ENCODE measurements around the gene REG4. TPM values are rescaled to one million over a fixed set of nuclear protein-coding genes. Genes with fewer than 3 reads are reported as not detected.
A peak's percentile ranks its signal among the peaks of the same experiment; 100 is the strongest.
"Not testable (repeated sequence)": the region's sequence is repeated elsewhere in the genome, so short reads cannot be mapped to it uniquely, and the experiment has no call there.

REG4 gene
- total RNA-seq, 1 donor from 2014 or later, result not detected

DNA sequence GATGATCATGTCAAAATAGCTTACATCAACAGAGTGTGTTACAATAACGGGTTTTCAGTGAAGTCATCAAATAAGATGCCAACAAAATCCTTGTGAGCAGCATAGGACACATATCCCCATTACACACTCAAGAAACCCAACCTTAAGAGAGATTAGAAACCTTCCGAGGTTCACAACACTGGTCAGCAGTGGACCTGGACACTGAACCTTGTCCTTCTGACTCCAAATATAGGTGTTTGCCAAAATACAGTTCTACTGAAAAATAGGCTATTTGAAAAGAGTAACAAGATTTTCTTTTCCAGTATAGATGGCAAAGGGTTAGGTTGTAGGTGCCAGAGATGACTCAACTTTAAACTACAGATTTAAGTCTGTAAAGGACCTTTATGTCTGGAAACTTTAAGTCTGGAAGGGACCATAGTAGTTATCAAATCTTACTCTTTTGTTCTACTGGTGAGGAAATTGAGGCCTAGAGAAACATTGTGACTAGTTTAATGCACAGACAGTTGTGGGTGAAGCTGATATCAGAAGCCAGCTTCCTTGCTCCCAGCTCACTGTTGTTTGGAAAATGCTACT lies 811 bp upstream of the REG4 start:
- intact Hi-C loops (cut with micrococcal nuclease), result no loop called here
- no peak for ATAC-seq
- DNase-seq, result no peak

DNA sequence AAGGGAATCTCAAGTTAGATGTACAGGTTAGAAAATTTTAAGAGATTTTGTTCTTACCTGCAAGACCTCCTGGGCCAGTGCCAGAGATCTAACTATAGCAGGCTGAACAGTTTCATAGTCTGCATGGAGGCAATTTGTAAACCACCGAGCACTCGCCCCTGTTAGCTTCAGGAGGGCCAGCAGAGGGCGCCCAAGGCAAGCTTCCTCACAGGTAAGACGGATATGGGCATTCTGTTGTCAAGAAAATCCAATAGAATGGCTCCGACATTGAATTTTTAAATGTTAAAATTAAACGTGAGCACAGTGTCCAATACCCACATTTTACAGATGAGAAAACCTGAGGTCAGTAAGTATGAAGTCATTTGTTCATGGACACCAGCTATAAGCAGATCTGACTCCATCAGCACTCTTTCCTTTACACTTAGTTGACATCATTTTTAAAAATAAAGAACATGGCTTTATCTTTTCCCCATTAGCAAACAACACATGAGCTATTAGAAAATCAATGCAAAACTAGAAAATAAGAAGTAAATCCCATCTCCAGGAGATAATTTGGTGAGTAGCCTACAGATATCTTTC lies 2.2 kb downstream of the REG4 start:
- ATAC-seq, result peak; percentile 82
- DNase-seq, result peak; percentile 78
- intact Hi-C loops (cut with micrococcal nuclease), result loop anchor here (10.0 kb wide), 1 partner anchor 64 kb away; no protein-coding TSS in a partner anchor

DNA sequence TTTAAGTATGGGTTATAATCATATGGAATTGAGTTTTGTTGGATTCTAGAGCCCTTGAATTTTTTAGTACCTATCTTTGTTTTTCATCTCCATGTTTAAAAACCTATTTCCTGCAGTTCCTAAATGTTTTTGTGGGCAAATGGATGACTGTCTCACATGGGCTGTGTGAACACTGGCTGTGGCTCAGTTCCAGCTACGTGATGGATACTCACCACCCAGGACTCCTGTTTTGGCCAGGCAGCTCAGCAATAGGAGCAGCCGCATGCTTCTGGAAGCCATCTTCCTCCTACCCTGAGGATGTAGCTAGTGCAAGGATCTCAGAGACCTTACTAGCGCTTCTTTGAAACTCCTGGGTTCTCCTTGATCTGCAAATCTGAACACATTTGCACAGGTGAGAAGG lies 2.8 kb downstream of the REG4 start:
- ATAC-seq, result no peak
- intact Hi-C loops (cut with micrococcal nuclease), result loop anchor here (10.0 kb wide), 1 partner anchor 64 kb away; no protein-coding TSS in a partner anchor

DNA sequence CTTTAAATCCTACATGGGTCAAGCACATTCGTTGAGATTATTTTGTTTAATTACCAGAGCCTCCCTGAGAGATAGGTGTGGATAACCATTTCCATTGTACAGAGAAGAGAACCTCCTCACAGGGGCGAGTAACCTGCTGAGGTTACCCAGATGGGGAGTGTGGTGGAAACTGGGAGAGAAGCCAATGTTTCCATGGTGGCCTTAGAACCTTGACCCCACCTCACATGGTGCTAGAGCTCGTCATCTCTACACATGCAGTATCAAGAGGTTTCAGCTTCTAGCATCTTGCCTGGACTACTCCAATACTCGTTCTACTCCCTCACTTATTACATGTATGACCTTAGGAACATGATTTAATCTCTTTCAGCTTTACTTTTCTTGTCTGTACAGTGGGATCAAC lies 4.8 kb downstream of the REG4 start:
- intact Hi-C loops (cut with micrococcal nuclease), result loop anchor here (10.0 kb wide), 1 partner anchor 62 kb away; no protein-coding TSS in a partner anchor
- DNase-seq (no peak), ATAC-seq (no peak)

More for the DNA sequence above, 2.8 kb downstream of the REG4 start:
- no peak for DNase-seq

DNA sequence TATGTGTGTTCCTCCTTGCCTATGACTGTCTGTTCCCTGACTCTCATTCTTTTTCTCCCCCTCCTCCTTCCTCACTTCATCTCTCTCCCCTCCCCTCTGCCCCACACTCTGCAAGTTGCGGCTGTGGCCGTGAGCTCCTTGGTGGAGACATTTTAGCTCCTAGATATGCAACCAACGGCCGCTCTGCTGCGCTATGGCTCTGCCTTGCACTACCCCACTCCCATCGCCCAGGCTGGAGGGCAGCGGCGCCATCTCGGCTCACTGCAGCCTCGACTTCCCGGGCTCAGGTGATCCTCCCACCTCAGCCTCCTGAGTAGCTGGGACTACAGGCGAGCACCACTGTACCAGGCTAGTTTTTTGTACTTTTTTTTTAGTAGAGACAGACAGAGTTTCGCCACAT lies 5.5 kb downstream of the REG4 start:
- DNase-seq, result no peak
- intact Hi-C loops (cut with micrococcal nuclease), result loop anchor here (10.0 kb wide), 1 partner anchor 61 kb away; no protein-coding TSS in a partner anchor
- no peak for ATAC-seq

DNA sequence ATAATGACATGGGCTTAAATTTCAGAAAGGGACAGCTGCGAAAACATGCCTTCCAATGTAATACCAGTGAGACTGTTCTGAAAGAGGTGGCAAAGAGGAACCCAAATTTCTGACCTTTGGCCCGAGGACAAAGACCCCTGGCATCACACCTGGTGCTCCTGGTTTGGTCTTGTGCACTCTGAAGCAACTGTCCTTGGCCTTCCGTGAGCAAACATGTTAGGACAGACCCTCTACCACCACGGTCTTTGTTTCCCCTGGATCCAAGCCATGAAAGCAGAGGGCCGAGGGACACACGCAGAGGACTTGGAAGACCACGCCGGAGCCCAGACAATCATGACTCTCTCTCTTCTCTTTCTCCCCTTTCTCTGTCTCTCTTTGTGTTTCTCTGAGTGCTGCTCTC lies 6.0 kb downstream of the REG4 start:
- ATAC-seq, result no peak
- DNase-seq, result no peak
- intact Hi-C loops (cut with micrococcal nuclease), result loop anchor here (10.0 kb wide), 1 partner anchor 60 kb away; no protein-coding TSS in a partner anchor

DNA sequence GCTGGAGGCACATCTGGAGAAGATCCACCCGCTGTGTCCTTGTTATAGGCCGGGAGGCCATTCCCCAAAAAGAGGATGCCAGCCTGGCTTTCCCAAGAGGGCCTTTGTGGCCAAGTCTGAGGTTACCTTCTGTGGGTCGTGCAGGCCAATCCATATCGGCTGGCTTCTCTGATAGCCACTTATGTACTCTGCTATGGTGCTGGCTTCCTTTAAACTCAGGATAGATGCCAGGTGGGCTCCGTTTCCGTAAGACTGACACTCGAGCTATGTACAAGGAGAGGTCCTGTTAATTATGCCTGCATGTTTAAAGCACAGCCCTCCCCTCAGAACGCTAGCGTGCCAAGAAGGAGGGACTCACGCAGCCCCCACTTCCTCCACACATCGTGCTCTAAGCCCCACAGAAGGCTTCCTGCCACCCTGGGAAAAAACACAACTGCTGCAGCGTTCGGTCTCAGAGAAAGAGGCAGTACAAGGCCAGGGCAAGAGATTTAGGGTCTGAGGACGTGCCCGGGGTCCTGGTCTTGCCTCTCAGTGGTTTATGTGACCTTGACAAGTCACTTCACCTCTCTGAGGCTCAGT lies 11.6 kb downstream of the REG4 start:
- intact Hi-C loops (cut with micrococcal nuclease), result loop anchor here (10.0 kb wide), 1 partner anchor 55 kb away; no protein-coding TSS in a partner anchor
- DNase-seq (no peak), ATAC-seq (no peak)

DNA sequence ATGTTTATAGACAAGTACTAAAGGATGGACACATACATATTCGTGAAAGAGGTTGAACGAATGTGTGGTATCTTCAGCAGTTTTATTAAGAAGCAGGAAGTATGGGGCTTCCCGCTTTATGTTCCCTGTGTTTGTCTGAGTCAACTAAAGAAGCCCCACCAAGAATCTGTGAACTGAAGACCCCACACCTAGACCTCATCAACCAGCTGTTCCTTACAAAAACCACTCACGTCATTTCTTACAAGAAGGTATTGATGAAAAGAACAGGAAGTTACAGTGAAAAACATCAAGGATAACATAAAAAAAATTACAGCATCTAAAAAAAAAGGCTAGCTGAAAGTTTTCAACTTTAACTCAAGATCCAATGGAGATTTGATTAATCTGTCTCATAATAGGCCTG lies 12.3 kb downstream of the REG4 start:
- ATAC-seq (no peak), DNase-seq (no peak)
- intact Hi-C loops (cut with micrococcal nuclease), result no loop called here

DNA sequence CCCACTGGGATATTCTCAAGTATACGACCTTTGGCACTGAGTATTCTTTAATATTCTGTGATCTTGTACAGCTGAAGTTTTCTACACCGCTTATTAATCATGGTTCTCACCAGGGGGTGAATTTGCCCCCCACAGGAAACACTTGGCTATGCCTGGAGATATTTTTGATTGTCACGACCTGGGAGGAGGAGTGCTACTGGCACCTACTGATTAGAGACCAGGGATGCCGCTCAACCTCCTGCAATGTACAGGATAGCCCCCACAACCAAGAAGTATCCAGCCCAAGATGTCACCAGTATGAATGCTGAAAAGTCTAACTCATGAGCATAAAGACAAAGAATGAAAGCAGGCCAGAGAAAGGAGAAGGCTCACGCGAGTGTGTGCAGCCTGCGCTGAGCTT lies 13.7 kb downstream of the REG4 start:
- intact Hi-C loops (cut with micrococcal nuclease), result no loop called here
- DNase-seq, result no peak
- no peak for ATAC-seq

DNA sequence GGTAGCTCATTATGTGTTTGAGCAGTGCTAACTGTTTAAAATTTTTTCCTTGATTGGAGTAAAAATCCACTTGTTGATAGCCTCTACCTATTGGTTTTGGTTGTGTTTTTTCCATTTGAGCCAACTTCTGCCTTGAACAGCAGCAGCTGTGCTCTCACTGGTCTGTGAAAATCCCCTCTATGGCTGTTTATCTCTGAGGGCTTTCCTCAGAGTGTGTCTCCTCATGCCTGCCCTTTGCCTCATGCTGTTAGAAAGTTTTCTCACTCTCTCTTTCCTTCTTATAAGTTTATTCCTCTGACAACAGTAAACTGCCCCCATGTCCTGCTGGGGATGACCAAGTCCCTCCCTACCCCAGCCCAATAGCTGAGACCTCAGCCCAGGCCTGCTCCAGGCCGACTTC lies 14.1 kb downstream of the REG4 start:
- intact Hi-C loops (cut with micrococcal nuclease), result no loop called here
- DNase-seq (no peak), ATAC-seq (no peak)

DNA sequence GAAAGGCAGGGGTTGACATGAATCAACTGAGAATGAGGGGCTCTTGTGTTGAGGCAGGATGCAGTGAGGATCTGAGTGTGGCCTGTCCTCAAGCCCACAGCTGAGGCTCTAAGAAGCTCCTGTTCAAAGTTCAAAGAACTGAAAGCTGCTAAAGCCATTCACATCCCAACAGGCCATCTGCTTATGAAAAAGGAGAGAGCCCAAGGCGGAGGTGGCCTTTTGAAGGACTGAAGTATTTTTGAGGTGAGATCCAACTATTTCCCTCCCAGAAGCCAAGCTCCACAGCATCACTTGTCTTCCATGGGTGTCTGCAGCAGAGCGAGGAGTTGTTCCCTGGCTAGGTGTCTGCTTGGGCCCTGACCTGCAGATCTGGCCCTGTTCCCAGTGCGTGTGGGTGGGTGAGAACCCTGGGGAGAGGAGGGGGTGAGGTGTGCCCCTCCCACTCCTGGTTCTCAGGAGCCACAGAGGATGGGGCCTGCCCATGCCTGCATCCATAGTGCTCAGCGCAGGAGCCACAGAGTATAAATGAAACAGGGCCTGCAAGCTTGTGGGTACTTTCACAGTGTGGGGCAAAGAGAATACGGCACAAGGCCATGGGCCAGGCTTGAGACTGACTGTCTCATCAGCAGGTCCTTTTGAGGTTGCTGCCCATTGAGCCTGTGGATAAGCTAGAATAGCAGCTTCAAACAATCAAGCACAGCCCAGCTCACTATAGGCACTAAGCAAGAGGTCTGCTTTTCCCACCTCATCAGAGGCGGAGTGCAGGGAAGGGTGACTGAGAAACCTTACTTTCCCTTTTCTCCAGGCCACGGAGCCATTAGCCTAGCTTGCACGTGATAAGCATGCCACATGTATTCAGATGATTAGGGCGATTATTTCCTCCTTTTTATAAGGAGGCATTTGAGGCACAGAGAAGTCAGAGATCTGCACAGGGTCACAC lies 15.7 kb downstream of the REG4 start:
- ATAC-seq (no peak), DNase-seq (no peak)
- intact Hi-C loops (cut with micrococcal nuclease), result no loop called here

DNA sequence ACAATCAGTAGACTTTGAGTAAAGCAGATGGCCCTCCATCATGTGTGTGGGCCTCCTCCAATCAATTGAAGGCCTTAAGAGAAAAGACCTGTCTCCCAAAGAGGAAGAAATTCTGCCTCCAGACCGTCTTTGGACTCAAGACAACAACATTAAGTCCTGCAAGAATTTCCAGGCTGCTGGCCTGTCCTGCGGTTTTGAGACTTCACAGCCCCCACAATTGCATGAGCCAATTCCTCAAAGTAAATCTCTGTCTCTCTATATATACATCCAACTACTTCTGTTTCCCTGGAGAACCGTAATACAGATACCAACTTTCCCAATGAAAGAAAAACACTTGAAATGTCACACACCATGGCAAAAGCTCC lies 16.4 kb downstream of the REG4 start:
- no peak for ATAC-seq
- no peak for DNase-seq
- intact Hi-C loops (cut with micrococcal nuclease), result no loop called here

DNA sequence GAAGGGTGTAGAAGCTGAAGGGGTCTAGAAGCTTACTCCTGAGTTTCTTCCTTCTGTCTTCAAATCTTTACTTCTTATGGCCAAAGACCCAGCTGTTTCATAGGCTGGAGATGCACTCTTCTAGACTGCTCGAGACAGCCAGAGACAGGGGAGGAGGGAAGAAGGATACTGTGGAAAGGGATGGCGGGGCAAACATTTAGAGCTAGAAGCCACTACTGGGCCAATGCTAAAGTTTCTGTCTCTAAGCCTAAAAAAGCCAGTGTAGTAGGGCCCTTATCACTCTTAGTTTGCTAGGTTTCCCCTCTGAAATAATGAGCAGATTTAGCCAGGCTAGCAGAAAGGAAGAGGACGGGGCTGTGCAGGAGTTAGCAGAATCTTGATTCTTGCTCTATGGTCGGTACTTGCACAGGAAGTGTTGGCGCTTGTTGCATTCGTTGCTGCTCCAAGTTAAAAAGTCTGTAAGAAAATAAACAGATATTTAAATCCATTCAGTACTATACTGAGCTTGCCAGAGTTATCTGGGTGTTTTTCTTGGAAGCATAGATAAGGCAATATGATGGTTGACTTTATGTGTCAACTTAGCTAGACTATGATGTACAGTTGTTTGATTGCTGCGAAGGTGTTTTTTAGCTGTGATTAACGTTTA lies 16.9 kb downstream of the REG4 start:
- DNase-seq (no peak), ATAC-seq (no peak)
- intact Hi-C loops (cut with micrococcal nuclease), result no loop called here

DNA sequence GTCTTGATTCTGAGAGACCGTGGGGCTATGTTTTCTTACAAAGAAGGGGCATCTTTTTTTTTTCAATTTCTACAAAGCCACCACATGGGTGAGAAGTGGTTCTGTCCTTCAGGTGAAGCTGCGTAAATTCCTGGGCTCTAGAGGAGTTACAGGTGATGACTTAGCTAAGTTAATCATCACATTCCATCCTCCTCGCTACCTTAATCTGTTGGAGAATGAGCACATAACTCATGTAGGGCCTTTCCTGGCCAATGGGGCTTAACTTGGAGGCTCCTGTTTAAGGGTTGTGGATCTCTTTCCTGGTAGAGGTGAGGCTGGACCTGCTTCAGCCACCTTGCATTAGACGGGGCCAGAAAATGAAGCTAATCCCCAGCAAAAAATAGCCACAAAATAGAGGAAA lies 19.9 kb downstream of the REG4 start:
- DNase-seq (no peak), ATAC-seq (no peak)
- intact Hi-C loops (cut with micrococcal nuclease), result no loop called here

DNA sequence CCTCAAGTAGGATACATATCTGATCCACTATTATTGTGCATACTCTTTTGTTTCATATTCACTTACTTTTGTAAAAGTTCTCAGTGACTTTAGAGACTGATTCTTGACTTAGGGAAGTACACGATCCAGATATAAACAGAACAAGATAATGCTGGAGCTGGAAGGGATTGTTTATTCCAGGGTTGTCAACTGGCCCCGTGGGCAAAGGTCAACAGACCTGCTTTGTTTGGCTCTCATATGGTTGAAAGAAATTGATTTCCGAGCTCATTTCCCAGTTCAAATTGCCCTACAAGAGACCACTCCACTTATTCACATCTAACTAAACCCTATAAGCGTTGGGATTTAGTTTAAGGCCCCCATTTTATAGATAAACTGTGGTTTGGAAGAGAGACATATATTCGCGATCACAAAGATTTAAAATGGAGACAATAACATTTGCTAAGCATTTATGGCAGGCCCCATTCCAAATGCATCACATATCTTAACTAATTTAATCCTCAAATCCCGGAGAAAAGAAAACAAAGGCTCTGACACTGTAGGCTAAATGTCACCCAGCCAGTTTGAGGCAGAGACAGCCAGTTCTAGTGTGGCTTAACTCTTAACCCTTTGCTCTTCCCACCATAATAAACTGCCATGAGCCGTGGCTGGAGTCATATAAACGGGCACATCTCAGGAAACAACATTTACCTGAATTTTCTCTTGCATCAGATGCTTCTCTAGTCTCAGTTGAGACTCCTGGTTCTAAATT lies 20.6 kb downstream of the REG4 start:
- ATAC-seq (no peak), DNase-seq (no peak)
- intact Hi-C loops (cut with micrococcal nuclease), result no loop called here

DNA sequence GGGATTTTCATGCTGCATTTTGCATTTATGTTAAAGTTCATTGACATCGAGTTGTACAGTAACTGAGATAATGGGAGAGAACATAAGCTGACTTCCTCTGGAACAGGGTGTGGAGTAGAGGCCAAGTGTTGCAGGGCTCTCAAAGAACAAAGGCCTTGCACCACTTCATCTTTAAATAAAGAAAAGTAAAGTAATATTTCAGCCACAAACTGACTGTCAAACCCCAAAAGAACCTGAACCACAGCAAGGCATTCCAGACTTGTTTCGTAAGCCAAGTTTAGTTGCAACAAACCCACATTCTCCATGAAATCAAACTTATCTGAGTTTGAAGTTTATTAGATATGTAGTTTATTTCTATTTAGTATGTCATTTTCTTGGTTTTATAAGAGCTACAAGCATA lies 23.5 kb downstream of the REG4 start:
- ATAC-seq, result no peak
- intact Hi-C loops (cut with micrococcal nuclease), result no loop called here
- no peak for DNase-seq

DNA sequence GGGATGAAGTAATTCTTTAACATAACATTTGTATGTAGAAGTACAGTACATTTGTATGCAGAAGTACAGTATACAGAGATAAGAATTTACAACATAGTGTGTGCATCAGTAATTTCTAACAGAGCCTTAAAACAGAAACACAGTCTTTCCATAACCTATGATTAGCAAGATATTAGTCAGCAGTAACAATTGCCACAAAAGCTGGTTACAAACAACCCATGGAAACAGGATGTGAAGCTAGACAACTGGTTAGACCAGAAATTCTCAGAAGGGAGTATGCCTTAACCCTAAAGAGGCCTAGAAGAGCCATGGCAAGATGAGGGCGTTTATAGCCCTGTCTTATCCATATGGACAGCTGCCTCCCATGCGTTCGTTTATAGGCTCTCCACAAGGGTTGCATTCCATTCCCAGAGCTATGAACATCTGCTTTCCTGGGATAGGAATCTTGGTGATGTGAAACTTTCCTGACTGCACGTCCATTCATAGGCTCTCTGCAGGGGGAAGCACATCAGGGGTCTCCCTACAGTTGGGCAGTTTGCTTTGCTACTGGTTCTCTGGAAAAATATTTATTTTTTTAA lies 24.7 kb downstream of the REG4 start:
- intact Hi-C loops (cut with micrococcal nuclease); DNase-seq; ATAC-seq: not testable (repeated sequence)

DNA sequence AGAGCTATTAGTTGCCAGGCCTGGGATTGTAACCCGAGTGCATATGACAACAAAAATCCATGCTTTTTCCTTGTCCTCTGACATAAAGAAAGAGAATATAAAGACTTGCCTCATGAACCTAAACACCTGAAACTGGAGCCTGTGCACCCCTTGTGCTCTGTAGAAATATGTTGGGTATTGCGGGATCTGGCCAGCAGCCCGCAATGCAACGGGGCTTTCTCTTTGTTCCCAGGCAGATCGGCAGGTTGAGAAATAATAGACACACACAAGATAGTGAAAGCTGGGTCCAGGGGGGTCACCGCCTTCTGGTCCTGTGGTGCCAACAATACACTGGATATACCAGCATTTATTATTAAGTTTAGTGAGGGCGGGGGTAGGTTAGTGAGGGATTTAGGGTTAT lies 25.2 kb downstream of the REG4 start:
- intact Hi-C loops (cut with micrococcal nuclease); ATAC-seq; DNase-seq: not testable (repeated sequence)
